Glutamatergic neuron (in vitro differentiated cells): ENCODE results near the gene SAMD5. TPM values are rescaled to one million over a fixed set of nuclear protein-coding genes. Genes with fewer than 3 reads are reported as not detected.

ENCODE experiments used
- DNase-seq: peaks from one replicate; pipeline ENCODE4 v3.0.0; 2022
- H3K27ac Mint-ChIP-seq: one replicate; pipeline ENCODE4 v1.8.0; 2020; ENCODE audit warnings: mild to moderate bottlenecking, mixed read lengths, inconsistent platforms; ENCODE audit not compliant: unreplicated experiment
- H3K27me3 Mint-ChIP-seq: one replicate; pipeline ENCODE4 v1.8.0; 2020; ENCODE audit warnings: mild to moderate bottlenecking, moderate library complexity, mixed read lengths, inconsistent platforms; ENCODE audit not compliant: unreplicated experiment
- H3K36me3 Mint-ChIP-seq: one replicate; pipeline ENCODE4 v1.8.0; 2020; ENCODE audit warnings: mild to moderate bottlenecking, mixed read lengths, inconsistent platforms; ENCODE audit not compliant: unreplicated experiment
- H3K4me1 Mint-ChIP-seq: one replicate; pipeline ENCODE4 v1.8.0; 2020; ENCODE audit warnings: mild to moderate bottlenecking, low read depth, mixed read lengths, inconsistent platforms; ENCODE audit not compliant: unreplicated experiment
- H3K4me3 Mint-ChIP-seq: one replicate; pipeline ENCODE4 v1.8.0; 2020; ENCODE audit warnings: mild to moderate bottlenecking, mixed read lengths, inconsistent platforms; ENCODE audit not compliant: unreplicated experiment
- H3K9me3 Mint-ChIP-seq: one replicate; pipeline ENCODE4 v1.8.0; 2020; ENCODE audit warnings: mild to moderate bottlenecking, moderate library complexity, mixed read lengths, inconsistent platforms; ENCODE audit not compliant: unreplicated experiment
- CTCF ChIP-seq: fragments of 200-600 bp; sonication (generic); IDR thresholded peaks from one replicate; pipeline ENCODE4 v1.5.0; 2021; ENCODE audit not compliant: partially characterized antibody, unreplicated experiment
- total RNA-seq: library from RNA; stranded (reverse); fragmentation: NEBNext Ultra II Directional; extraction: Animal tissue kit (Norgen Biotek cat#: 25700); gene quantifications from one replicate; pipeline ENCODE4 v1.2.1, GENCODE V29; 2021; ENCODE audit not compliant: unreplicated experiment

The SAMD5 gene
- total RNA-seq, 1 donor from 2014 or later, result 1.6 TPM

DNA sequence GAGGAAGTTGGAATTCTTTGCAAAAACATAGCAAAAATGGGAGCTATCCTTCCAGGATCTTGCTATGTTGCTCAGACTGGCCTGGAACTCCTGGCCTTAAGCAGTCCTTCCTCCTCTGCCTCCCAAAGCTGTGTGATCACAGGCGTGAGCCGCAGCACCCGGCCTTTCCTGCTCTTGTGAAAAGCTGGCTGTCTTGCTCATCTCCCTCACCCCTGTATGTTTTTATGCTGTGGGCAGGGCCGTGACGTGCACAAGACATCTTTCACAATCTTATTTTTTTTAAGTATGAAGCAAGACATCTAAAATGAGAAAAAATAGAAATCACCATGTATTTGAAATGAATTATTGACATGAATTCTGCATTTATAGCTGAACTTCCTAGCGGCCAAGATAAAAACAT, 110.4 kb downstream of the SAMD5 start:
- Mint-ChIP-seq H3K9me3 (no peaks in the 10 kb centered on the region), H3K36me3 (no peaks in the 10 kb centered on the region), H3K4me1 (no peaks in the 10 kb centered on the region), H3K27me3 (no peaks in the 10 kb centered on the region), H3K4me3 (no peak overlapping the region), H3K27ac (no peak overlapping the region)
- TF ChIP-seq CTCF, result no peak
- no peak for DNase-seq
